Epithelial cell of esophagus (primary cell): ENCODE data around the gene CARD8.

Source experiments
- DNase-seq: peaks from one replicate; pipeline ENCODE4 v3.0.0; 2010; ENCODE audit warnings: low read depth
- H3K4me3 ChIP-seq: 2 replicates; pipeline ENCODE4 v1.5.1; 2011; ENCODE audit warnings: mild to moderate bottlenecking, low read length, control low read depth
- CTCF ChIP-seq: IDR thresholded peaks from 2 replicates; pipeline ENCODE4 v1.5.1; 2011; ENCODE audit warnings: low read depth, mild to moderate bottlenecking, low read length, control low read depth, inconsistent platforms; ENCODE audit not compliant: insufficient read depth; ENCODE audit errors: missing control alignments

CARD8 gene

GRCh38 chr19:48194844-48195830 is 60.6 kb downstream of the CARD8 start:
- no peak for TF ChIP-seq CTCF
- no peak overlapping the region for H3K4me3 ChIP-seq
- DNase-seq, result no peak

- peak; percentile 52 for TF ChIP-seq CTCF
- no peak overlapping the region for H3K4me3 ChIP-seq
- DNase-seq, result no peak
Observed at GRCh38 chr19:48194041-48194843, 61.5 kb downstream of the CARD8 start.

- no peak for DNase-seq
- no peak overlapping the region for H3K4me3 ChIP-seq
- no peak for TF ChIP-seq CTCF
Observed at GRCh38 chr19:48192750-48193149, 63.0 kb downstream of the CARD8 start.

DNA sequence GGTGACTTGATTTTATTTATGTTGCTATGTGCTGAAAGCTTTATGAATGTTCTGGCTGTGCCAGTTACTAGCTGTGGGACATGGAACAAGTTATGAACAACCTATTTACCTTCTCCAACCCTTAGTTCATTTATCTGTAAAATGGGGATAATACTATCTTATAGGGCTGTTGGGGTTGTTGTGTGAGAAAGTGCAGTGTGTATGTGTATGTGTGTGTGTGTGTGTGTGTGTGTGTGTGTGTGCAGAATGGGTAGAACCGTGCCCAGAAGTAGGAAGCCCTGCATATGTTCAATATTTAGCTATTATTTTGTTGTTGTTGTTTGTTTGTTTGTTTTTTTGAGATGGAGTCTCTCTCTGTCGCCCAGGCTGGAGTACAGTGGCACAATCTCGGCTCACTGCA is 64.8 kb downstream of the CARD8 start:
- no peak for TF ChIP-seq CTCF
- no peak for DNase-seq
- H3K4me3 ChIP-seq, result no peak overlapping the region

GRCh38 chr19:48190288-48190884 is 65.3 kb downstream of the CARD8 start:
- TF ChIP-seq CTCF, result peak; percentile 71
- H3K4me3 ChIP-seq, result no peak overlapping the region
- peak; percentile 97 for DNase-seq

DNA sequence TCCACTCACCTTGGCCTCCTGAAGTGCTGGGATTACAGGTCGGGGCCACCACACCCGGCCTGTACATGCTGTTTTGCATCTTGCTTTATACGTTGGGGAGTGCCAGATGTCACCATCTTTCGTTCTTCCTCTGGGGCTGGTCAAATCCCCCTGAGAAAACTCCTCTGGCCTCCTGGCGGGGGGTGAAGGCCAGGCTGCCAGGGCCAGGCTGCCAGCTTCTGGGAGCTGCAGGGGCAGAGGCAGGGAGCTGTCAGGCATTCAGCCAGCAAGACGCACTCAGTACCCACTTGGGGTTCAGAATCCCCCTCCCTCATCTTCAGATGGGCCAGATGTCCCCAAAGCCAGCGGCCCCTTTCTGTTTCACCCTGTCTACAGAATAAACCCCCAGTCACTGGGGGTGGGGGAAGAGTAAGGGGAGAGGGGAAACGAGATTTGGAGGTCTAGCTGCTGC is 69.1 kb downstream of the CARD8 start:
- no peak for TF ChIP-seq CTCF
- no peak for DNase-seq
- H3K4me3 ChIP-seq, result no peak overlapping the region
